GM12872 (cell line): Measurements from ENCODE around the gene AGPAT3.

ENCODE experiments used
- TF ChIP-seq, protein P1 (sequence below): IDR thresholded peaks from 3 replicates; pipeline ENCODE4 v1.5.1; 2011; ENCODE audit warnings: low read depth, mild to moderate bottlenecking, low read length, moderate library complexity; ENCODE audit not compliant: insufficient read depth

The AGPAT3 gene

DNA sequence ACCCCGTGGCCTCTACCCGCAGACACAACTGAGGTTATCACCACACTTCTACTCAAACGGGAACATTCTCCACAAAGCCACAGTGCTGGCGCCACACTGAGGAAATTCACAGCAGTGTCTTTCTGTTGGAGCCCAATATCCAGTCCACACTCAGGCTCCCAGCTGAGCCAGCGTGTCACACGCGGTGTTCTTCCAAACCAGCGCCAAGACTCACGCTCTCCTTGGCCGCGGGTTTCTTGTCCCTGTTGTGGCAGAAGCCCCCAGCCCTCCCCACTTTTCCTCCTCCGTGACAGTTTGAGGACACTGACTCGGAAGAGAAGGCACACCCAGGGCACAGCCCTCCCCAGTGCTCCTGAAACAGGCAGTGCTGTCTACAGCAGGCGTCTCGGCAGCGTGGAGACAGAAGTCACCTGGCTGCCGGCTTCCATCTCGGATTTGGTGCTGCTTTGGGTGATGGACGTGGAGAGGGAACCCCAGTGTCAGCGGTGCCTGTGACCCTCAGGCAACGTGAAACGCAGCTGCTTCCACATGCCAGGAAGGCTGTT is 35.4 kb upstream of the AGPAT3 start:
- TF ChIP-seq, protein P1, sequence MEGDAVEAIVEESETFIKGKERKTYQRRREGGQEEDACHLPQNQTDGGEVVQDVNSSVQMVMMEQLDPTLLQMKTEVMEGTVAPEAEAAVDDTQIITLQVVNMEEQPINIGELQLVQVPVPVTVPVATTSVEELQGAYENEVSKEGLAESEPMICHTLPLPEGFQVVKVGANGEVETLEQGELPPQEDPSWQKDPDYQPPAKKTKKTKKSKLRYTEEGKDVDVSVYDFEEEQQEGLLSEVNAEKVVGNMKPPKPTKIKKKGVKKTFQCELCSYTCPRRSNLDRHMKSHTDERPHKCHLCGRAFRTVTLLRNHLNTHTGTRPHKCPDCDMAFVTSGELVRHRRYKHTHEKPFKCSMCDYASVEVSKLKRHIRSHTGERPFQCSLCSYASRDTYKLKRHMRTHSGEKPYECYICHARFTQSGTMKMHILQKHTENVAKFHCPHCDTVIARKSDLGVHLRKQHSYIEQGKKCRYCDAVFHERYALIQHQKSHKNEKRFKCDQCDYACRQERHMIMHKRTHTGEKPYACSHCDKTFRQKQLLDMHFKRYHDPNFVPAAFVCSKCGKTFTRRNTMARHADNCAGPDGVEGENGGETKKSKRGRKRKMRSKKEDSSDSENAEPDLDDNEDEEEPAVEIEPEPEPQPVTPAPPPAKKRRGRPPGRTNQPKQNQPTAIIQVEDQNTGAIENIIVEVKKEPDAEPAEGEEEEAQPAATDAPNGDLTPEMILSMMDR = no peak

GRCh38 chr21:43832158-43832550 is 32.9 kb upstream of the AGPAT3 start:
- TF ChIP-seq, protein P1 = no peak

DNA sequence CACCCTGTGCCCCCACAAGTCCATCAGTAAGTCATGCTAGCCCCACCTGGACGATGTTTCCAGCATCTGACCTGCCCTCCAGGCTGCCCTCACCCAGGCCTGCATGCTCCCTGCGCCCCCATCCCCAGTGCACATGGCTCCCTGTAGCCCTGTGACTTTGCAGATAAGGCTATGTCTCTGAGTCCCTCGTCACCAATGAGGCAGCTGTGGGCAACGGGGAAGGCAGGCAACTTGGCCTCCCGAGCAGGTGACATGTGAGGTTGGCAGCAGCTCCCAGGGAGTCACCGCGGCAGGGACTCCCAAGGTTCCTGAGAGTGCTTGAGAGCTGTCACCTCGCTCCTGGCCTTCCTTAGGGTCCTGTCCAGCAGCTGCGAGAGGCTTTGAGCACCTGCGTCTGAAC is 32.4 kb upstream of the AGPAT3 start:
- TF ChIP-seq, protein P1 = no peak

DNA sequence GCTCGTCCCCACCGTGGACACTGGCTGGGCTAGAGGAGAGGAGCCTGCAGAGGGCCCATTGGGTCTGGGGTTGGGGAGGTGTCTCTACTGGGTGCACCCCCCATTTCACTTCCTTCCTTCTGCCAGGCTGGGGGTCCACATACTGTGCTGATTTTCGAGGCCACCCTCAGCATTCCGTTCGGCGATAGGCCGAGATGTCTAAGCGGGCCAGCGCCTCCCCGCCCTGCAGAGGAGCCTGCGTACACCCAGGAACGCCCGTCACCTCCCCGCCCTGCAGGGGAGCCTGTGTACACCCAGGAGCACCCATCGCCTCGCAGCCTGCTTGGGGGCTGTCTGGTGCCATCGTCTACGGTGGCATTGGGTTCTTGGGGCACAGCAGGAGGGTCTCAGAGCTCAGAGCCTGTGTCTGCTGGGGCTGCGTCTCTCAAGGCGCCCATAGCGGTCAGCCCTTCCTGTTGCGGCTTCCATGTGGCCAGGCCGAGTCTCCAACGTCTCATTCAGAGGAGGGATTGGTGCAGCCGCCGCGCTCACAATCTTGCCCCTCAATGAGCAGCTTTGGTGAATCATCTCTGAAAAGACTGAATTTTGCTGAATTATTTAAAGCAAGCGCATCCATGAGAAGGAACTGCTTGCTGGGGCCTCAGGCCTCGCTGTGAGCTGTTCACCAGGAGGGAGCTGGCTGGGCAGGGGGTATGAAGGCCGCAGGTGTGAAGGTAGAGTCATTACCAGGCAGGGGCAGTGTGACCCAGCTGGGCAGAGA is 30.7 kb upstream of the AGPAT3 start:
- TF ChIP-seq, protein P1 = no peak

GRCh38 chr21:43835050-43835449 is 30.0 kb upstream of the AGPAT3 start:
- TF ChIP-seq, protein P1 = no peak

DNA sequence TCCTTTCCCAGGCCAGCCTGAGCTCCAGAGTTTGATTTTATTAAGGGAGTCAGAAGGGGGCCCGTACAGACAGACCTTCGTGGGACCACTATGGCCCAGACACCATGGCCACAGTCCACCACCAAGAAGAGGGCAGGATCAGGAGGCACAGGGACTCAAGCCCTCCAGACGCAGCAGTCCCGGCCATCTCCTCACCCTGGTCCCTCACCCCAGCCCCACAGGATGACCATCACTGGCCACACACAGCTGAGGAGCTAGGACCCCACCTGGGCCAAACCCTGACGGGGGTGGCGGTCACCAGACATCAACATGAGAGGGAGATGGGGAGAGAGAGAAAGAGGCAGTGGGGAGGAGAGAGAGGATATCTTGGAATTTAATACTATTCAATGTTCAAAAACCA is 29.2 kb upstream of the AGPAT3 start:
- TF ChIP-seq, protein P1 = no peak

- TF ChIP-seq, protein P1 = no peak
These were observed 28.4 kb upstream of the AGPAT3 start for GRCh38 chr21:43836616-43837015.
